A549 (cell line): ENCODE data around the gene CYLD. TPM values are rescaled to one million over a fixed set of nuclear protein-coding genes. Genes with fewer than 3 reads are reported as not detected.

Experiments used
- ATAC-seq, 2 experiments: fragments of 200-7000 bp in 1 of 2; fragments of >200 bp in 1 of 2; cut with Nextera tagmentation in 1 of 2; cut with Tn5 transposase in 1 of 2; 3 replicates each; pipeline versions ENCODE4 v1.8.0 to v1.9.1; 2018 to 2020; ENCODE audit warnings: mild to moderate bottlenecking in 1 of 2, moderate library complexity in 1 of 2
- CTCF ChIA-PET: fragments of 300-600 bp; sonication (Branson Sonifier 250); formaldehyde crosslinking; extraction: SDS; loops from one replicate; lab custom pipeline; 2021; ENCODE audit warnings: antibody characterized with exemption, inconsistent platforms; lab: Yijun Ruan, JAX
- POLR2A ChIA-PET: fragments of 350-600 bp; formaldehyde crosslinking; extraction: SDS; loops from one replicate; lab custom pipeline; 2021; ENCODE audit warnings: antibody characterized with exemption, inconsistent platforms; lab: Yijun Ruan, JAX
- DNase-seq, 2 experiments: peaks; one replicate each; pipeline versions ENCODE4 v3.0.0 to v3.0.0-alpha.2; 2011 to 2016; ENCODE audit warnings: low read depth in 1 of 2, low spot score in 1 of 2
- FAIRE-seq: peaks from 2 replicates; lab custom pipeline; 2011; peaks lifted over from hg19 to GRCh38; lab: Jason Lieb, UNC
- H3K27ac ChIP-seq, 2 experiments: fragments of >200 bp; sonication (Bioruptor Twin); formaldehyde crosslinking; 3 replicates each; pipeline ENCODE4 v1.5.1; 2016 to 2017
- H3K4me1 ChIP-seq: fragments of >200 bp; sonication (Bioruptor Twin); formaldehyde crosslinking; 3 replicates; pipeline ENCODE4 v1.6.1; 2016
- H3K4me2 ChIP-seq: fragments of >200 bp; sonication (Bioruptor Twin); formaldehyde crosslinking; 3 replicates; pipeline ENCODE4 v1.6.1; 2016
- H3K4me3 ChIP-seq: fragments of >200 bp; sonication (Bioruptor Twin); formaldehyde crosslinking; 3 replicates; pipeline ENCODE4 v1.5.1; 2016
- H3K9me3 ChIP-seq: fragments of >200 bp; sonication (Bioruptor Twin); formaldehyde crosslinking; 3 replicates; pipeline ENCODE4 v1.6.1; 2016
- BHLHE40 ChIP-seq: IDR thresholded peaks from 2 replicates; pipeline ENCODE4 v1.6.1; 2012; ENCODE audit warnings: low read depth, low read length, inconsistent platforms
- CTCF ChIP-seq: fragments of >200 bp; sonication (Bioruptor Twin); formaldehyde crosslinking; IDR thresholded peaks from 3 replicates; pipeline ENCODE4 v1.5.1; 2016
- ELK1 ChIP-seq: fragments of 150-350 bp; IDR thresholded peaks from 2 replicates; pipeline ENCODE4 v1.6.1; 2014; ENCODE audit warnings: low read depth, mild to moderate bottlenecking, low read length
- FOSL2 ChIP-seq, 2 experiments: fragments of 450-650 bp in 1 of 2; fragments of >200 bp in 1 of 2; sonication (Bioruptor Twin) in 1 of 2; formaldehyde crosslinking; IDR thresholded peaks; 2 replicates each; pipeline versions ENCODE4 v1.5.0 to v1.6.1; 2016 to 2020; ENCODE audit warnings: mild to moderate bottlenecking in 1 of 2, moderate library complexity in 1 of 2
- HMGXB4 ChIP-seq: fragments of 250-450 bp; sonication (Bioruptor Pico); IDR thresholded peaks from 2 replicates; pipeline ENCODE4 v1.5.0; 2021; ENCODE audit warnings: mild to moderate bottlenecking, moderate library complexity, borderline replicate concordance
- JUN ChIP-seq, 2 experiments: fragments of >200 bp; sonication (Bioruptor Twin); formaldehyde crosslinking; IDR thresholded peaks; 2 replicates in 1 of 2; 3 replicates in 1 of 2; pipeline ENCODE4 v1.6.1; 2016 to 2017
- MAZ ChIP-seq: fragments of 150-350 bp; IDR thresholded peaks from 2 replicates; pipeline ENCODE4 v1.6.1; 2014; ENCODE audit warnings: antibody characterized with exemption, low read depth, low read length, borderline replicate concordance
- MYC ChIP-seq: IDR thresholded peaks from 2 replicates; pipeline ENCODE4 v1.6.1; 2012; ENCODE audit warnings: mild to moderate bottlenecking, inconsistent platforms, low read length, improper control_type of control experiment, borderline replicate concordance
- NR3C1 ChIP-seq: fragments of >200 bp; sonication (Bioruptor Twin); formaldehyde crosslinking; IDR thresholded peaks from 3 replicates; pipeline ENCODE4 v1.6.1; 2017
- PBX3 ChIP-seq: IDR thresholded peaks from 2 replicates; pipeline ENCODE4 v1.6.1; 2012
- REST ChIP-seq: fragments of 200-600 bp; sonication (generic); IDR thresholded peaks from 2 replicates; pipeline ENCODE4 v1.6.1; 2016; ENCODE audit warnings: antibody characterized with exemption, mild to moderate bottlenecking, moderate library complexity
- SREBF2 ChIP-seq: fragments of 450-650 bp; IDR thresholded peaks from 2 replicates; pipeline ENCODE4 v1.6.1; 2014; ENCODE audit warnings: mild to moderate bottlenecking, moderate library complexity
- USF2 ChIP-seq: fragments of 450-650 bp; IDR thresholded peaks from 2 replicates; pipeline ENCODE4 v1.6.1; 2014; ENCODE audit warnings: antibody characterized with exemption
- ZNF302 ChIP-seq: fragments of 250-450 bp; sonication (Bioruptor Pico); IDR thresholded peaks from 2 replicates; pipeline ENCODE4 v1.9.0; 2021; ENCODE audit warnings: inconsistent platforms, mild to moderate bottlenecking, moderate library complexity
- WGBS: methylation state at CpG from one replicate; pipeline ENCODE4 v1.1.6; 2017; ENCODE audit errors: missing lambda C conversion rate; 5-methylcytosine and 5-hydroxymethylcytosine counted together
- polyA plus RNA-seq, 4 experiments: library from polyadenylated mRNA; depleted of rRNA in 3 of 4; stranded (reverse); fragments of >200 nt; fragmentation: RNase III in 1 of 4; extraction: RNeasy Plus Mini Kit Qiagen cat#74134 plus additional on column Dnase treatment in 1 of 4; gene quantifications; 2 replicates in 3 of 4; 3 replicates in 1 of 4; pipeline ENCODE4 v1.2.3, GENCODE V29; 2011 to 2017

Gene CYLD
- polyA plus RNA-seq, 2 of the 4 experiments (the other 2 are of a cell fraction), result 6.5 to 12.7 TPM

GRCh38 chr16:50808929-50809538 is 67.1 kb downstream of the CYLD start:
- H3K4me2 ChIP-seq, result no peak overlapping the region
- DNase-seq, result no peak
- CTCF ChIA-PET, result interaction anchor here (2.9 kb wide), 1 partner anchor 1174 kb away, joined by 10 read pairs; no protein-coding TSS in a partner anchor
- no peak overlapping the region for H3K4me3 ChIP-seq
- H3K9me3 ChIP-seq, result no peaks in the 10 kb centered on the region
- TF ChIP-seq JUN (IDR thresholded peaks at IDR 0.05) (no peak), ELK1 (no peak), PBX3 (no peak), FOSL2 (IDR thresholded peaks at IDR 0.05) (no peak), FOSL2 (CRISPR knock-in tag; IDR thresholded peaks at IDR 0.05) (no peak), SREBF2 (no peak), HMGXB4 (CRISPR knock-in tag) (no peak), BHLHE40 (no peak), CTCF (no peak), MAZ (no peak), NR3C1 (no peak), REST (no peak), USF2 (no peak), MYC (no peak), ZNF302 (CRISPR knock-in tag) (no peak)
- POLR2A ChIA-PET, result no interaction called here
- no peak for FAIRE-seq
- no peak overlapping the region for H3K27ac ChIP-seq
- no peaks in the 10 kb centered on the region for H3K4me1 ChIP-seq
- 35% methylated on average over 9 of the region's 9 CpGs for WGBS
- ATAC-seq, result no peak
